LNCaP clone FGC (cell line): Measurements from ENCODE around the gene SFR1.

Source experiments
- DNase-seq: peaks from one replicate; pipeline ENCODE4 v3.0.0-alpha.2; 2011; ENCODE audit warnings: low read depth
- H3K4me3 ChIP-seq: 2 replicates; pipeline ENCODE4 v1.5.1; 2011; ENCODE audit warnings: mild to moderate bottlenecking, low read depth, low read length, control low read depth
- CTCF ChIP-seq: IDR thresholded peaks from 2 replicates; pipeline ENCODE4 v1.5.1; 2012; ENCODE audit warnings: mild to moderate bottlenecking; ENCODE audit not compliant: control insufficient read depth, insufficient read depth; ENCODE audit errors: extremely low read depth

Gene SFR1

GRCh38 chr10:104127411-104127810 lies 5.4 kb downstream of the SFR1 start:
- no peak overlapping the region for H3K4me3 ChIP-seq
- TF ChIP-seq CTCF, result peak; percentile 30; the same call in 1 of the 2 replicates
- DNase-seq, result no peak

GRCh38 chr10:104128214-104128613 lies 6.2 kb downstream of the SFR1 start:
- no peak for DNase-seq
- H3K4me3 ChIP-seq, result no peak overlapping the region
- no peak for TF ChIP-seq CTCF

GRCh38 chr10:104130041-104130440 lies 8.1 kb downstream of the SFR1 start:
- DNase-seq, result no peak
- no peak for TF ChIP-seq CTCF
- H3K4me3 ChIP-seq, result no peak overlapping the region

GRCh38 chr10:104138131-104138530 lies 16.2 kb downstream of the SFR1 start:
- H3K4me3 ChIP-seq, result no peak overlapping the region
- no peak for DNase-seq
- TF ChIP-seq CTCF, result no peak

GRCh38 chr10:104139221-104139620 lies 17.2 kb downstream of the SFR1 start:
- TF ChIP-seq CTCF, result peak; percentile 24; the same call in 1 of the 2 replicates
- no peak for DNase-seq
- H3K4me3 ChIP-seq, result no peak overlapping the region

GRCh38 chr10:104142081-104142480 lies 20.1 kb downstream of the SFR1 start:
- no peak for DNase-seq
- no peak for TF ChIP-seq CTCF
- H3K4me3 ChIP-seq, result no peak overlapping the region

GRCh38 chr10:104143829-104144228 lies 21.9 kb downstream of the SFR1 start:
- H3K4me3 ChIP-seq, result no peak overlapping the region
- no peak for TF ChIP-seq CTCF
- DNase-seq, result no peak
